Measurements from ENCODE around the gene ATAD5.

The ATAD5 gene

GRCh38 chr17:30822919-30823318 is 8.8 kb upstream of the ATAD5 start:
- DNase-seq (ENCODE audit: low spot score), result peak; percentile 41

GRCh38 chr17:30823421-30823820 is 8.3 kb upstream of the ATAD5 start:
- DNase-seq (ENCODE audit: low spot score), result peak; percentile 55

- DNase-seq (ENCODE audit: low spot score), result no peak
Measured at GRCh38 chr17:30824002-30824355, 7.8 kb upstream of the ATAD5 start.

GRCh38 chr17:30824356-30825145 is 7.2 kb upstream of the ATAD5 start, which contains the start of gene CRLF3:
Gene CRLF3, minus strand, starts transcription at chr17:30824692. Its CDS starts 41 bp downstream, at chr17:30824651.
- peak; percentile 92 for DNase-seq (ENCODE audit: low spot score)

GRCh38 chr17:30827082-30827481 is 4.7 kb upstream of the ATAD5 start:
- DNase-seq (ENCODE audit: low spot score), result no peak

- no peak for DNase-seq (ENCODE audit: low spot score)
Measured at GRCh38 chr17:30829022-30829421, 2.7 kb upstream of the ATAD5 start.

GRCh38 chr17:30831257-30831656 is 509 bp upstream of the ATAD5 start:
- no peak for DNase-seq (ENCODE audit: low spot score)

- DNase-seq (ENCODE audit: low spot score), result peak; percentile 30
Measured at GRCh38 chr17:30832438-30833124, 815 bp downstream of the ATAD5 start.

GRCh38 chr17:30838202-30838807 is 6.5 kb downstream of the ATAD5 start:
- no peak for DNase-seq (ENCODE audit: low spot score)

GRCh38 chr17:30840771-30841170 is 9.0 kb downstream of the ATAD5 start:
- DNase-seq (ENCODE audit: low spot score), result no peak

- peak; percentile 24 for DNase-seq (ENCODE audit: low spot score)
Measured at GRCh38 chr17:30848021-30848420, 16.3 kb downstream of the ATAD5 start.

- no peak for DNase-seq (ENCODE audit: low spot score)
Measured at GRCh38 chr17:30854146-30854545, 22.4 kb downstream of the ATAD5 start.

- DNase-seq (ENCODE audit: low spot score), result no peak
Measured at GRCh38 chr17:30858556-30859250, 26.9 kb downstream of the ATAD5 start.

GRCh38 chr17:30864636-30865035 is 32.9 kb downstream of the ATAD5 start:
- DNase-seq (ENCODE audit: low spot score), result no peak

GRCh38 chr17:30869005-30869404 is 37.2 kb downstream of the ATAD5 start:
- no peak for DNase-seq (ENCODE audit: low spot score)

GRCh38 chr17:30886187-30886586 is 54.4 kb downstream of the ATAD5 start:
- DNase-seq (ENCODE audit: low spot score), result no peak

- DNase-seq (ENCODE audit: low spot score), result no peak
Measured at GRCh38 chr17:30894236-30894635, 62.5 kb downstream of the ATAD5 start.

- no peak for DNase-seq (ENCODE audit: low spot score)
Measured at GRCh38 chr17:30897311-30897710, 65.5 kb downstream of the ATAD5 start.

GRCh38 chr17:30905742-30906100 is 74.0 kb downstream of the ATAD5 start:
- DNase-seq (ENCODE audit: low spot score), result no peak

- peak; percentile 87 for DNase-seq (ENCODE audit: low spot score)
Measured at GRCh38 chr17:30906101-30906911, 74.5 kb downstream of the ATAD5 start, which contains the start of gene TEFM. Gene TEFM, minus strand, starts transcription at chr17:30906238. Its CDS starts 40 bp downstream, at chr17:30906198.

GRCh38 chr17:30908717-30909420 is 77.1 kb downstream of the ATAD5 start:
- DNase-seq (ENCODE audit: low spot score), result no peak

Data from hematopoietic multipotent progenitor cell treated with erythropoietin and hydrocortisone succinate and interleukin-3 and kit ligand, for 17 days (in vitro differentiated cells).